ENCODE results near the gene SRRM3. TPM values are rescaled to one million over a fixed set of nuclear protein-coding genes. Genes with fewer than 3 reads are reported as not detected.

The SRRM3 gene
- total and polyA plus RNA-seq, 9 of the 15 experiments (the other 6 are each of a cell fraction or from before 2014, with no cell fraction given), result 0.04 to 0.91 (median 0.46) TPM; not detected in 2

DNA sequence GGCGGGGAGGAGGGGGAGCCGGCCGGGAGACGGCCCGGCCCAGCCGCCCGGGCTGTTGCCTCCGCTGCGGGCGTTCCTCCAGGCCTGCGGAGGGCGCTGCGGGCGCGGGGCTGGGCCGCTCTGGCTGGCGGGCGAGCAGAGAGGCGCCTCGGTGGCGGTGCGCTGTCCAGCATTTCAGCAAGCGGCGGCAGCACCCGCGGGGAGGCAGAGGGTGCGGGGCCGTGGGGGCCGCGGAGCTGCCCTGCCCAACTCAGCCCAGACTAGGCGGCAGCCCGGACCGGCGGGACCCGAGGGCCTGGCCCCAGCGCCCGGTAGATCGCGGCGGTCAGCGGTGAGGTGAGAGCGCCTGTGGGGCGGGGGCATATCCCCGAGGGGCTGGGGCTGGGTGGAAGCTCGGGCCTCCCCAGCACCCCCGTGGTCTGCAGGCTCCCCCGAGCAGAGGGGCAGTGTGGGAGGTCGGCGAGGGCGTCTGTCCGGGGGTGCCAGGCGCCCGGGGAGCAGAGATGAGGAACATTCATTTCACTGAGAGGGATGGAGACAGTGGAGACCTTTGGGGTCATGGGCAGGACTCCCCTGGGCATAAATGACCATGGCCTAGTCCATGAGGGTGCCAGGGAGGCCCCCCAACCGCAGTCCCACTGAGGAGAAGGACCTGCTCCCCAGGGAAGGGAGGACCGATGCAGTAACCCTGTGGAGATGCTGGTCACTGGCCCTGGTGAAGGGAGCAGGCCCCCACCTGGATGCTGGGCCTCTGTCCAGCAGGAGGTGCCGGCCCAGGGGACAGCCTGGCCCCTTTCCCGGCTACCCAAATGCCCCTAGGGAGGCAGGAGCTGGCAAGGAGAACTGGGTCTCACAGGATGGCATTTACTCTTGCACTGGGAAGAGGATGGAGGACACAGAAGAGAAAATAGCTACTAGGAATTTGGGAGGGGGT is at the start of gene SRRM3 (continued):
- TF ChIP-seq GABPB1 (CRISPR knock-in tag; IDR thresholded peaks at IDR 0.05), result peak; percentile 64; the same call in 1 of the 2 replicates
- peak; percentile 99 for TF ChIP-seq U2AF1 (optimal IDR thresholded peaks at IDR 0.05; ENCODE audit: low read depth, low read length)
- TF ChIP-seq, protein P1, sequence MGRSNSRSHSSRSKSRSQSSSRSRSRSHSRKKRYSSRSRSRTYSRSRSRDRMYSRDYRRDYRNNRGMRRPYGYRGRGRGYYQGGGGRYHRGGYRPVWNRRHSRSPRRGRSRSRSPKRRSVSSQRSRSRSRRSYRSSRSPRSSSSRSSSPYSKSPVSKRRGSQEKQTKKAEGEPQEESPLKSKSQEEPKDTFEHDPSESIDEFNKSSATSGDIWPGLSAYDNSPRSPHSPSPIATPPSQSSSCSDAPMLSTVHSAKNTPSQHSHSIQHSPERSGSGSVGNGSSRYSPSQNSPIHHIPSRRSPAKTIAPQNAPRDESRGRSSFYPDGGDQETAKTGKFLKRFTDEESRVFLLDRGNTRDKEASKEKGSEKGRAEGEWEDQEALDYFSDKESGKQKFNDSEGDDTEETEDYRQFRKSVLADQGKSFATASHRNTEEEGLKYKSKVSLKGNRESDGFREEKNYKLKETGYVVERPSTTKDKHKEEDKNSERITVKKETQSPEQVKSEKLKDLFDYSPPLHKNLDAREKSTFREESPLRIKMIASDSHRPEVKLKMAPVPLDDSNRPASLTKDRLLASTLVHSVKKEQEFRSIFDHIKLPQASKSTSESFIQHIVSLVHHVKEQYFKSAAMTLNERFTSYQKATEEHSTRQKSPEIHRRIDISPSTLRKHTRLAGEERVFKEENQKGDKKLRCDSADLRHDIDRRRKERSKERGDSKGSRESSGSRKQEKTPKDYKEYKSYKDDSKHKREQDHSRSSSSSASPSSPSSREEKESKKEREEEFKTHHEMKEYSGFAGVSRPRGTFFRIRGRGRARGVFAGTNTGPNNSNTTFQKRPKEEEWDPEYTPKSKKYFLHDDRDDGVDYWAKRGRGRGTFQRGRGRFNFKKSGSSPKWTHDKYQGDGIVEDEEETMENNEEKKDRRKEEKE (IDR thresholded peaks at IDR 0.05; ENCODE audit: borderline replicate concordance in 1 of 2, control insufficient read depth in 1 of 2, low read depth in 2 of 2, low read length in 1 of 2), result peak in 1 of 2 experiments; percentile 90; a peak in 1 of 4 replicates
- TF ChIP-seq HMGN3 (IDR thresholded peaks at IDR 0.05; ENCODE audit: borderline replicate concordance, extremely low read depth, insufficient read length, low read depth, low read length), result peak; percentile 60
- peak; percentile 61 to 92; a peak in 3 of 4 replicates for TF ChIP-seq SIN3A (IDR thresholded peaks at IDR 0.05; ENCODE audit: borderline replicate concordance in 2 of 2, control insufficient read depth in 1 of 2, low read depth in 2 of 2, low read length in 2 of 2)
- TF ChIP-seq, protein P2, sequence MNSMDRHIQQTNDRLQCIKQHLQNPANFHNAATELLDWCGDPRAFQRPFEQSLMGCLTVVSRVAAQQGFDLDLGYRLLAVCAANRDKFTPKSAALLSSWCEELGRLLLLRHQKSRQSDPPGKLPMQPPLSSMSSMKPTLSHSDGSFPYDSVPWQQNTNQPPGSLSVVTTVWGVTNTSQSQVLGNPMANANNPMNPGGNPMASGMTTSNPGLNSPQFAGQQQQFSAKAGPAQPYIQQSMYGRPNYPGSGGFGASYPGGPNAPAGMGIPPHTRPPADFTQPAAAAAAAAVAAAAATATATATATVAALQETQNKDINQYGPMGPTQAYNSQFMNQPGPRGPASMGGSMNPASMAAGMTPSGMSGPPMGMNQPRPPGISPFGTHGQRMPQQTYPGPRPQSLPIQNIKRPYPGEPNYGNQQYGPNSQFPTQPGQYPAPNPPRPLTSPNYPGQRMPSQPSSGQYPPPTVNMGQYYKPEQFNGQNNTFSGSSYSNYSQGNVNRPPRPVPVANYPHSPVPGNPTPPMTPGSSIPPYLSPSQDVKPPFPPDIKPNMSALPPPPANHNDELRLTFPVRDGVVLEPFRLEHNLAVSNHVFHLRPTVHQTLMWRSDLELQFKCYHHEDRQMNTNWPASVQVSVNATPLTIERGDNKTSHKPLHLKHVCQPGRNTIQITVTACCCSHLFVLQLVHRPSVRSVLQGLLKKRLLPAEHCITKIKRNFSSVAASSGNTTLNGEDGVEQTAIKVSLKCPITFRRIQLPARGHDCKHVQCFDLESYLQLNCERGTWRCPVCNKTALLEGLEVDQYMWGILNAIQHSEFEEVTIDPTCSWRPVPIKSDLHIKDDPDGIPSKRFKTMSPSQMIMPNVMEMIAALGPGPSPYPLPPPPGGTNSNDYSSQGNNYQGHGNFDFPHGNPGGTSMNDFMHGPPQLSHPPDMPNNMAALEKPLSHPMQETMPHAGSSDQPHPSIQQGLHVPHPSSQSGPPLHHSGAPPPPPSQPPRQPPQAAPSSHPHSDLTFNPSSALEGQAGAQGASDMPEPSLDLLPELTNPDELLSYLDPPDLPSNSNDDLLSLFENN (IDR thresholded peaks at IDR 0.05; ENCODE audit: low read depth in 2 of 2, low read length in 2 of 2), result peak in 1 of 2 experiments; percentile 54; a peak in 1 of 4 replicates
- TF ChIP-seq KLF16 (IDR thresholded peaks at IDR 0.05), result 0 out of 2 replicates have a peak, but pooled peaks have one; percentile 18
- TF ChIP-seq NR3C1 (CRISPR knock-in tag; IDR thresholded peaks at IDR 0.05), result peak; percentile 97
- TF ChIP-seq ELF1 (tag; IDR thresholded peaks at IDR 0.05), result no peak
- TF ChIP-seq FOXP1 (CRISPR knock-in tag; IDR thresholded peaks at IDR 0.05), result peak; percentile 88
- peak; percentile 95 for TF ChIP-seq PRMT5 (CRISPR knock-in tag; IDR thresholded peaks at IDR 0.05)
- TF ChIP-seq YY1 (IDR thresholded peaks at IDR 0.05; ENCODE audit: borderline replicate concordance in 1 of 3, control insufficient read depth in 1 of 3, extremely low read depth in 1 of 3, insufficient read depth in 3 of 3, insufficient read length in 1 of 3, insufficient replicate concordance in 2 of 3, low read depth in 1 of 3, low read length in 2 of 3), result peak in 2 of 3 experiments; percentile 63 to 70
- TF ChIP-seq EWSR1 (IDR thresholded peaks at IDR 0.05; ENCODE audit: borderline replicate concordance, low read depth, partially characterized antibody), result no peak
- TF ChIP-seq HNRNPL (IDR thresholded peaks at IDR 0.05; ENCODE audit: low read depth, low read length), result peak; percentile 76; the same call in 1 of the 2 replicates
- no peak for TF ChIP-seq NR4A1 (CRISPR knock-in tag; IDR thresholded peaks at IDR 0.05)
- 0 out of 2 replicates have a peak, but pooled peaks have one; percentile 46 for TF ChIP-seq NR4A1 (tag; IDR thresholded peaks at IDR 0.05)

All from K562 (cell line).